Measurements from ENCODE around the gene EPHB3.
"Not testable (repeated sequence)": the region's sequence is repeated elsewhere in the genome, so short reads cannot be mapped to it uniquely, and the experiment has no call there.

EPHB3 gene

DNA sequence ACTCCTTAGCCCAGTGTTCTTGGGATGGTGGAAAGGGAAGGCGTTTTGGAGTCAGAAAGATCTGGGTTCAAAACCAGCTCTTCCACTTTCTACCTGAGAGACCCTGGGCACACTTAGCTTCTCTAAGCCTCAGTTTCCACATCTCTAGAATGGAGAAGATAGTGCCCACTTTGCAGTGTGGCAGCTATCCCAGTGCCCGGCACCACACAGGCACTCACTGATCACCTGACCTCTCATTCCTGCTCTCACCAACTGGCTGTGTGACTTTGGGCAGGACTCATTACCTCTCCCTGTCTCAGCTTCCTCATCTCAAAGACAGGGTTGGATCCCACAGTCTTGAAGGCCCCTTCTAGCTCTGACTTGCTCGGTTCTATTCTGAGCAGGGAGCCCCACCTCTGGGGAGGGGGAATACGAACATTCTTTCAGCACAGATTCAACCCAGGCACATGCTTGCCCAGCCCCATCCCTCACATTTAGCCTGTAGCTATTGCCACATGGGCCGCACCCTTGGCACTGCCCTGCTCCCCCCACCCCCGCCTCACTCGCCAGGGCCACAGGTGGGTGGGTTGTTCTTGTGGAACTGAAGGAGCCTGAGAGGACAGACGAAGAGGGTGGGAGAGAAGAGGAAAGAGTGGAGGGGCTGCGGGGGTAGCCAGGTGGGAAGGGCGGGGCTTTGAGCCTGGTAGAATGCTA lies 39.2 kb downstream of the EPHB3 start:
- no peak for DNase-seq (ENCODE audit: low spot score)

DNA sequence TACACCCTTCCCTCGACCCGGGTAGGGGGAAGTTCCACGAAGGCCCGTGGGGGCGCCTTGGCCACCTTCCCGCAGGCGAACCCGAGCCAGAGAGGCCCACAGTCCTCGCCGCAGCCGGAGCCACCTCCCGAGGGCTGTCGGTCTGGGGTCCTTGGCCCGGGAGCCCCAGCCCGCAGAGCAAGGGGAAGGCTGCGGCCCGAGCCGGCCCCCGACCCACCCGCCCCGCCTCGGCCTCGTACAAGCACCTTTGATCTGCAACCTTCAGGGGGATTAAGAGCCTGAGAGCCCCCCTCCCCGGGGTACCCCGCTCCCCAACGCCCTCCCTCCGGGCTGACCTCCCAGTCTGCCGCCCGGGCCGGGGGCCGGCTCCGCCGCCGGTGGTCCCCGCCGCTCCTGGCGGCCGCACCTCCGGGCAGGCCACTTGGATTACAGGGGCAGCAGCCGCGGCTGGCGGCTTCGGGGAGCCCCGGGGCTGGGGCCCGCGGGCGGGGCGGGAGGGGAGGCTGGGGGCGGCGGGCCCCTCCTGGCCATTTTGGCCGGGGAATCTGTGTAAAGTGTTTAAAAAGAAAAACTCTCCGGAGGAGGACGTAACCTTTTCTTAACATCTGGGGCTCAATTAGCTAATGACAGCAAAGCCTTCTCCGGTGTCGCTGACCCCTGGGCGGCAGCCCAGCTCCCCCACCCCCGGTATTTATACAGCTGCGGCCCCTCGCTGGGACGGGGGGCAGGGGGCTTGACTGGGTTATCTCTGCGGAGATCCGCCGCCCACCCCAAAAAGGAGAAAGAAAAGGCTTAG lies 40.2 kb downstream of the EPHB3 start:
- no peak for DNase-seq (ENCODE audit: low spot score)

DNA sequence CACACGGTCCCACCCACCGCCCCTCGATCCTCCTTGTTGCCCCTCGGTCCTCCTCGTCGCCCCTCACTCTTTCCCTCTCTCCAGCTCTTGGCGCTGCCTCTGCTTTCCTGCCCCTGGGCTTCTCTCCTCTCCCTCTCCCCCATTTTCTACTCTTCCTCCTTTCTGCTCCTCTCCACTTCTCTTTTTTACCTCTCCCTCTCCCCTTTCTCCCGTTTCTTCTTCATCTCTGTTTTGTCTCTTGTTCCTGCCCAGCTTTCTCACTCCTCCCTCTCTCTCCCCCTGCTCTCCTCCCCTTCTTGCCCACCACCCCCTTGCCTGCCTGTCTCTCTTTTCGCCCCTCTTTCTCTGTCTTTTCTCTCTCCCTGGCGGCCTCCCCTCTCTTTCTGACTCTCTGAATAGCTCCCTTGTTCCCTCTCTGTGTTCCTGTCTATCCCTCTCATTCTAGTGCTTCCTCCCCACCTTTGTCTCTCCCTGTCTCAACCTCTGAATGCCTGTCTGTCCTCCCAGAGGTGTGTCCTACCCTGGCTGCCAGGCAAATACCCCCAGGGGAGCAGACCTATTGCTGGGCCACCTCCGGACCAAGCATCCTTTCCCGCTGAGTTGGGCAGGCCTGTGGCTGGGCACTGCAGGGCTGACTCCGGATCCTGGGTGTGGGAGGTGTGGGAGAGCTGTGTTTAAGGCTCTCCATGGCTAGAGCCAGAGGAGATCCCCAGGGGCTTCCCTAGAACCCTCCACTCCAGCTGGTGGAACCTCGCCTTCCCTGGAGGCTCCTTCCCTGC lies 41.0 kb downstream of the EPHB3 start:
- no peak for DNase-seq (ENCODE audit: low spot score)

DNA sequence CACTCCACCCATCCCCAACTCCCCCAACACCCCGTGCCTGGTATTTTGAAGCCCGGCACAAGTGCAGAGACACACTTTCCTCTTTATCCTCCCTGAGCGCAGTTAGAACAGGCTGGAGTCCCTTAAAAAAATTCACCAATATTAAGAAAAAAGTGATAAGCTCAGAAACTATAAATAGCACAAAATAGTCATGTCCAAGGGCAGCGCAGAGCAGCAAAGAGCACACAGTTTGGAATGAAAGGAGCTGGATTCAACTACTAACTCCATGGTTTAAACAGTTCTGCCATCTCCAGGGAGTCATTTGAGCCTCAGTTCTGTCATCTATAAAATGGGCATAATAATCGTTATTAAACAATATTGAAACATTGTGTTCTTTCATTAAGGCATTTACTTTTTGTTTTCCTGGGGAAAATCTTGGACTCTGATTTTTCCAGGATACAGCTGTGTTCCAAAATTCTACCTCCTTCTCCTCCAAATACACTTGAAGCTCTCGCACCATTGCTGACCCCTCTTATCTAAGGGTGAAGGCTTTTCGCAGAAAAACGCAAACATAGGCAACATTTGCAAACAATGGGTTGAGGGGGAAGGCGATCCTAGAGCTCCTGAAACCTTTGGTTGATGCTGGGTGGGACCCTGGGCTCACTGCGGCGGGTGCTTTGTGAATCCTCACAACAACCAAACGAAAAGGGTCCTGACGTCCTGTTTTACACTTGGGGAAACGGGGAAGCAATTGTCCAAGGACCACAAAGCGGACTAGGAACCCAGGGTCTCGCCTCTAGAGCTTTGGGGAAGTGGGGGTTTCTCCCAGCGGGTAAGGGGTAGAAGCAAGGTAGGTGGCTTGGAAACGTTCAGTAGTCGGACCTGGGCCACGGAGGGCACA lies 41.8 kb downstream of the EPHB3 start:
- no peak for DNase-seq (ENCODE audit: low spot score)

DNA sequence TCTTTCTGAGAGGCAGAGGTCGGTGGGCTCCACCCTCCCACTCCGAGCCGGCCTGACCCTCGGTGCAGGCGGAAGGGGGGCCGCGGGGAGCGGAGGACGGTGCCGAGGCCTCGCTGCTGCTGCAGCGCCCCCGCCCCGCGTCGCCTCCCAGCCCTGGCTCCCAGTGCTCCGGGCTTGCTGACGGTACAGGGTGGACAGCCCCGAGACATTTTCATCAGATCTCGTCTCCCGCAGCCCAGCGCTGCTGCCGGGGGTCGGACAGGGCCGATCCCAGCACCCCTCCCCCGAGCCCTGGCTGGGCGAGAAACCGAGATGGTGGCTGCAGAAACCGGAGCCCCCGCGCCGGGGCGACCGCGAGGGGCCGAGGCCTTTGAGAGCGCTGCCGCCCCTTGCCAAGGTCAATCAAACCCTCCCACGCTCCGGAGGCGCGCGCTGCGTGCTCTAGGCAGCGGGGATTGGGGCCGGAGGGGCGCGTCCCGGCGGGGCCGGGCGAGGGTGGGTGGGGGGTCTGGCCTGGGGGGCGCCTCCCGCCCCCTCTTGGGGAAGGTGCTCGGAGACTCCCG lies 42.5 kb downstream of the EPHB3 start:
- DNase-seq (ENCODE audit: low spot score) = no peak

DNA sequence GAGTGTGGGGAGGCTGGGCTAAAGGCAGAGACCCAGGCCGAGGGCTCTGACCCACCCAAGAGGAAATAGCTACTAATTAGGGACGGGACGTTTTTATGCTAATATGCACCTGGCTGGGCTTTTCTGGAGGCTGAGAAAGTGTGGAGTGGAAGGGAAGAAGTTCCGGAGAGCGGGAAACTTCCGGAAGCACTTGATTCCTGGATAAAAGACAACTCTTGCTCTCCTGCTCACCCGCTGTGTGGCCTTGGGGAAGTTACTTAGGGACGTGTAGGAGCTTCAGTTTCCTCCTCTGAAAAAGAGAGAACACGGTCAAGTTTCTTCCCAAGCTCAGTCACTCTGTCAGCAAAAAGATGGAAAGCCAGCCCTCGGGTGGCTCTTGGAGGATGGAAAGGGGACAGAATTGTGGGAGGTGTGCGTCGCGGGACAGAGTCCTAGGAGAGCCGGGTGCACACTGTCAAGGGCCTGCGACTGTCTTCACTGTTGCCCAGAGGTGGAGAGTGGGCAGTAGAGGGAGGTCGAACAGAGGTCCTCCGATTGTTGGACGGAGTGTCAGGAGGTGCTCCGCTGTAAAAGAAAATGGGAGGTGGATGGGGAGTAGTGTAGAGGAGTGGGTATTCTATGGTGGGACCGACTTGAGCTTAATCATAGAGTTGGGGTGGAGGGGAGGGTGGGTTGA lies 43.2 kb downstream of the EPHB3 start:
- no peak for DNase-seq (ENCODE audit: low spot score)

DNA sequence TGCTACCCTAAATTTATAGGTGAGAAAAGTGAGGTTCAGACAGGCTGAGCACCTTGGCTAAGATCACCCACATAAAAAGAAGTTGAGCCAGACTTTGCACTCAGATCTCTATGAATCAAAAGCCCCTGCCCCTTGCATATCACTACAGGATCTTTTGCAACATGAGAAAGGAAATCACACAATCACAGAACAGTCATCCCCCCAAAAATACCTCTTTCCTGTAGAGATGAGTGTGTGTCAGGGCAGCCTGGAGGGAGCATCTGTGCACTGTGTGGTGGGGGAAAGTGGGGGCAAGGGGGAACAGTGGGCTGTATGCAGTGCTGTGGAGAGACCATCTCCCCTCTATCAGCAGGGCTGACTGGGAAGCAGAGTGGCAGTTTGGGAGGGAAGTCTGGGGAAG lies 46.6 kb downstream of the EPHB3 start:
- DNase-seq (ENCODE audit: low spot score) = peak; percentile 46

DNA sequence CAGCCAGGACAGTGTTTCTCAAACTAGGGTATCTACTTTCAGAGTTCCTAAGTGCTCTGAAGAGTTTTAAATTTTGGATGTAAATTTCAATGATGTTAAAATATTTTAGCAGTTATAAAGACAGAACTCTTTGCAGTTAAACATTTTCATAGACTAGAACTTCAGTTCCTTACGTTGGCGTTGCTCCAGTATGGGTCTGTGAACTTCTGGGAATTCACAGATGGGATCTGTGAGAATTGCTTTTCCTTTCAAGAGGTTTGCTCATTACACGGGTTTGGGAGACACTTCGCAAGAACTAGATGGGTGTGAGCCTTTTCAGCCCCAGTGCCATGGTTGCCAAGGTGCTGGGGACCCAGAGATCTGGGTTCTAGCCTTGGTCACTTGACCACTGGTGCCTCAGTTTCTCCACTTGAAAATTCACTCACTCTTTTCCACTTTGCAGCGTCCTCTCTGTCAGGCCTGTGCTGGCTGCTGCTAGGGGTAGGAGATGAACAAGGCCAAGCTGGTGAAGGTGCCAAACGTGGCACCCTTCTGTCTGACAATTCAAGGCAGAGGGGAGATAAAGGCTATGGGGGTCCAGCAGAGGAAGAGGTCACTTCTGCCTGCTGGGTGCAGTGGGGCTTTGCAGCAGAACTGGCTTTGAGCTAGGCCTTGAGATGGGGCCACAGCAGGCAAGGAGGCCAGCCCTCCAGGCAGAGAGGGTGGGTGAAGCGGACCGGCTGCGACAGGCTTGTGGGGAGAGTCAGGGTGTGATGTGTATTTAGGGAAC lies 48.1 kb downstream of the EPHB3 start:
- DNase-seq (ENCODE audit: low spot score) = no peak

DNA sequence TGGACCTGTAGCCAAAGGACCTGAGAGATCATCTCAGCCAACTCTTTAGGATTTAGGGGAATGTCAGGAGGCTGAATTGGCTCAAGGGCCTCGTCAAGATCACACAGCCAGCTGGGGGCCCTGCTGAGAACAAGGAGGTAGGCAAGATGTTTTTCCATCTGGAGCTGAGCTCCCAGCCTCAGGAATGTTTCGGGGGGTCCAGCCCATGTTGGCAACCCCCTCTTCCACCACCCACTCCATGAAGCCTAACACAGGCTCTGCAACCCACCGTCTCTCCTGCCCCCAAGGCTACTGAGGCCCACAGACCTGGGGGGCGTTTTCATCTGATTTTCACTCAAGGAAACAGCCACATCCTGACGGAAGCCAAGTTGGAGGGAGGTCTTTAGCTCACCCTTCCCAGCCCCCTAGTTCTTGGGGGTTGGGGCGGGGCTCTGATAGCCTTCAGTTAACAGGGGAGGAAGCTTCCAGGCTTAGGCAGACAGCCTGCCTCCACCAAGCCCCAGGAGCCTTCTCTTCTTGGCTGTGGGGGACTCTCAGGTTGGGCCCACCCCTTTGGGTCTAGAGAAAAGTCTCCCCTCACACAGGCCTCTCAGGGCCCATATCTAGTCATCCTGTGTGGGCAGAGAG lies 48.8 kb downstream of the EPHB3 start:
- no peak for DNase-seq (ENCODE audit: low spot score)

DNA sequence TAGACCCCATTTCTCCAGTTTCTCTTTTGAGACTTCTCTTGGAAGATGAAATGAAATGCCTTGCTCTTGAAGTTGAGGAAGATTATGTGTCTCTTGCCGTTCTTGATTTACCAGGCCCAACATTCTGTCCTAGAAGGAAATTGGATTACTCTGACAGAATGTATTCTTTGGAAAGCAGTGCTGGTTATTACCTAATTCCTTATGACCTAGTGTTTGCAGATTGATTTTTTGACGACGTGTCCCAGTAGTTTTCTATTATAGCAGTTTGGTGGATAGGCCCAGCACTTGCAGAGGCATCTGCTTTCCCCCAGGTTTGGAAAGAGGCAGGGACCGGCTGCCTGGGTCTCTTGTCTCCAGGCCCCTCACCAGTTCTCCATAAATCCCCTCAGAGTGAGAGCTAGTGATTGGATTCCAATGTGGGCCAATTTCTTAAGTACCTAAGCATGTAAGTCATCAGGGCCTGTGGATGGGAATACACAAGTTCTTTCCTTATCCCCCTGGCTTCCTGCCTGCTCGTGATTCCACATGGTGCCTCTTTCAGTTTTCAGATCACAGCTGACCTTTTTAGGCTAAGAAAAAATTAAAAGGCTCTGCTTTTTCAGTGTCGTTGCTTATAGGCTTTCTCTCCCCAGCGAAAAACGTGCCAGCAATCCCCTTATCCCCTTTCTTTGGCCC lies 50.2 kb downstream of the EPHB3 start:
- no peak for DNase-seq (ENCODE audit: low spot score)

DNA sequence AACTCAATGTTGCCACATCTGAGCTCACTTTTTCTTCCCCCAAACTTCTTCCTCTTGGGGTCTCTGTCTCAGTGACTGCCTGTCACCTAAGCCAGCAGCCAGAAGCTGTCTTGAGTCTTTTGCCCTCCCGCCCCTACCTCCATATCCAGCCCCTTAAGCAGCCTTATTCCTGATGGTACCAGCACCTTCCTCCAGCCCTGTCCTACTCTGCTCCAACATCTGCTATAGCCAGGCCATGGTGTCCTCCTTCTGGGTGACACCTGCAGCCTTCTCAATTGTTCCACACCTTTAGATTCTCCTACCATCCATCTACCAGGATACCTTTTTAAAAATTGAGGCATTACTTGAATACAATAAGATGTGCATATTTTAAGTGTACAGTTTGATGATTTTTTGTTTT lies 53.8 kb downstream of the EPHB3 start:
- no peak for DNase-seq (ENCODE audit: low spot score)

DNA sequence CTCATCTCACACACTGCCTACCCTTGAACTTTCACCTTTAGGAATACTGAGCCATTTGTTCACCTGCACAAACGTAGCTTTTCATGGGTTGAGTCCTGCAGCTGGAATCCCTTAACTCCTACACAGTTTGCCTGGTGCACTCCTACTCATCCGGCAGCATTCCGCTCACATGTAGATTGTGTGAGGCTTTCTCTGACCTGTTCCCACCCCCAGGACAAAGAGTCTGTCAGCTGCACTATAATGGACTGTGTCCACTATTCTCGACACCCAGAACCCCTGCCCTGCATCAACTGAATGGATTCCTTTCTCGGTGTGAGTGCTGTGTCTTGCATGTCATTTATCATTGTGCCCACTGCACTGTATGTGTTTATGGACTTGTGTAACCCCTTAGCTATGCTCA lies 54.9 kb downstream of the EPHB3 start:
- no peak for DNase-seq (ENCODE audit: low spot score)

DNA sequence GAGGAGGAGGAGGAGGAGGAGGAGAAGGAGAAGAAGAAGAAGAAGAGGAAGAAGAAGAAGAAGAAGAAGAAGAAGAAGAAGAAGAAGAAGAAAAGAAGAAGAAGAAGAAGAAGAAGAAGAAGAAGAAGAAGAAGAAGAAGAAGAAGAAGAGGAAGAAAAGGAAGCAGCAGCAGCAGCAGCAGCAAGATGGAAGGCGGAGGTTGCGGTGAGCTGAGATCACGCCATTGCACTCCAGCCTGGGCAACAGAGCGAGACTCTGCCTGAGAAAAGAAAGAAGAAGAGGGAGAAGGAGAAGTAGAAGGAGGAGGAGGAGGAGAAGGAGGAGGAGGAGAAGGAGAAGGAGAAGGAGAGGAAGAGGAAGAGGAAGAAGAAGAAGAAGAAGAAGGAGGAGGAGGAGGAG lies 55.7 kb downstream of the EPHB3 start:
- DNase-seq (ENCODE audit: low spot score) = not testable (repeated sequence)

DNA sequence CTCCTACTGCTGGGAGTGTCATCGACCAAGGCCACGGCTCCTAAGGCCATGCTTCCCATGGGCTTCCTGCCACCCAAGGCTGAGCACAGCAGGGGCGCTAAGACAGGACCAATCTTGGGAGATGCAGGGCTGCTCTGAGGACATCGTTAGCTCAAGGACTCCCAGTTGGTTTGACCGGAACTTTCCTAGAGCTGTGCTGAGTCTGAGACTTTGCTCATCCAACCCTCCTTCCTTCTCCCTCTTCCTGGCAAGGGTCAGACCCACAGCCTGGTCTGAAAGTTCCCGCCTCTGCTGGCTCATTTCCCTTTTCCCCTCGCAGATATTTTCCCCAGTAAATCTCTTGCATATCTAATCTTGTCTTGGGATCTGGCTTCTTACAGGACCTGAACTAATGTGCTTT lies 57.2 kb downstream of the EPHB3 start:
- DNase-seq (ENCODE audit: low spot score) = no peak

DNA sequence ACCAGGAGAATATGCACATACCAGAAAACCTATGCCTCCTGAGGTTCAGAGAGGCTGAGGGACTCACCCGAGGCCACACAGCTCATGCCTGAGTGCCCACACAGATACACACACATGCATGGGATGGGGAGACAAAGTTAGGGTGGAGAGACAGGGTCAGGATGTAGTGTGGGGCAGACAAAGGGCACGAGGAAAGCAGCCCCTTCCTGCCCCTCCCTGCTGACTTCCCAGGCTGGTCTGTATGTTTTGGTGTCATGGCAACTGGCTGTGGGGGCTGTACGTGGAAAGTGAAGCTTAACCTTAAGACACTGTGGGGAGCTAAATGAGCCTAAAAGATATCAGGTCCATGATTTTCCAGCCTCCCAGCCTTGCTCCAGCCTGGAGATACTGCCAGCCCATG lies 57.8 kb downstream of the EPHB3 start:
- DNase-seq (ENCODE audit: low spot score) = peak; percentile 19

DNA sequence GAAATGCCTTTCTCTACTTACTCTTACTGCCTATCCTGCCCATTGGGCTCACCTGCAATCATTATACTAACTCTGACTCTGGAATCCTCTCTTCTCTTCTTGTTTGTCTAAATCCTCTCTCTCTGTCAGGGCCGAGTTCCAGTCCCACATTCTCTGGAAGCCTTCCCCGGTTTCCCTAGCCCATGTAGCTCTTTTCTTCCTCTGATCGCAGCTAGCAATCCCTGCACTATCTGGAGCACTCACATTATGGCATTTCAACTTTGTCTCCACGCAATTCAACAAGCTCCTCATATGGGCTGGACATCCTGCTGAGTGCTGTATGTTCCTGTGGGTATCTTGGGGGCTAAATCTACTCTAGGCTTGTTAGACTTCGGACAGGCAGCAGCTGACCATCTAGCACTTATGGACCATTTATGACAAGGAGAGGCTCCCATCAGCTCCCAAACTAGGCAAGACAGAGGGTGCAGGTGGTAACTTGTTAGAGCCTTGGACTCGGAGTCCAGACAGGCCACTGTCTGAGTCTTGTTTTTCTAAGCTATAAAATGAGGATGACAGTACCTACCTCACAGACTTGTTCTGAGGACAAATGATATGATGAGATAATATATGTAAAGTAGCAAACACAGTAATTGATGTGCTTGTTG lies 58.3 kb downstream of the EPHB3 start:
- DNase-seq (ENCODE audit: low spot score) = no peak

DNA sequence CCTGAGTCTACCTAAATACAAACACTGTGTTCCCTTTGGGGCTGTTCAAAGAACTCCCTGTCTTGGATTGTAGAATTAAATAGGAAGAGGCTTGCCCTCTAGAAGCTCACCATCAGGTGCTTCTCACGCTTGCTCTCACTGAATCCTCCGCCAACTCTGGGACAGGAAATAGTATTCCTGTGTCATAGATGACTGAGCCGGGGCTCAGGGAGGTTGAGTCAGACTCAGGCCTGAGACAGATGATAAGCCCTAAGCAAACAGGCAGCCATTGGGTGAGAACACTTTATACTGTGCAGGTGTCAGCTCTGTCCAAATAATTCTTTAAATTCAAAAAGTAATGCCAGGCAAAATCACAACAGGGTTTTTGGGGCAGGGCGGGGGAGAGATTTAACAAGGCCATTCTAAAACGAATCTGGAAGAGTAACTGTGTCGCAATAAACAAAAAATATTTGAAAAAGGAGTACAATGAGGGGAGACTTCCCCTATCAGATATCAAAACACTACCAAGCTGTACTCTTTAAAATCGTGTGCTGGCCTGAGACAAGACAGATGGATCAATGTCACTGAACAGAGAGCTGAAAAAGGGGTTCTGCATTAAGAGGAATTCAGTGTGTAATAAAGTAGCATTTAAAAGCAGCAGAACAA lies 59.0 kb downstream of the EPHB3 start:
- no peak for DNase-seq (ENCODE audit: low spot score)

DNA sequence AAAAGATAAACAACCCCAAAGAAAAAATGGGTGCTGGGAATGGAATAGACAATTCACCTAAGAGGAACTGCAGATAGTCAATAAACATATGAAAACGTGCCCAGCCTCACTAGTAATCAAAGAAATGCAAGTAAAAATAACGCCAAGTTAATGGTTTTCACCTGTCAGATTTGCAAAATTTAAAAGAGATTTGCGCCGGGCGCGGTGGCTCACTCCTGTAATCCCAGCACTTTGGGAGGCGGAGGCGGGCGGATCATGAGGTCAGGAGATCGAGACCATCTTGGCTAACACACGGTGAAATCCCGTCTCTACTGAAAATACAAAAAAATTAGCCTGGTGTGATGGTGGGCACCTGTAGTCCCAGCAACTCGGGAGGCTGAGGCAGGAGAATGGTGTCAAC lies 60.6 kb downstream of the EPHB3 start:
- not testable (repeated sequence) for DNase-seq (ENCODE audit: low spot score)

Measured in CD4-positive, alpha-beta T cell treated with Interleukin-2 at 100 ng/mL for 4 hours (primary cell).